Measurements from ENCODE around the gene GSS. TPM values are rescaled to one million over a fixed set of nuclear protein-coding genes. Genes with fewer than 3 reads are reported as not detected.

The GSS gene
- total and polyA plus RNA-seq, 8 donors: 18.1 to 199 (median 43.7) TPM

- Histone ChIP-seq H3K27me3 (no peaks in the 10 kb centered on the region), H3K27ac (no peak overlapping the region), H3K4me1 (peaks cover 10 to 20% (median 12%) of the 10 kb centered on the region in 4 donors), H3K36me3 (peaks cover 83 to 98% (median 96%) of the 10 kb centered on the region in 4 donors), H3K9me3 (no peaks in the 10 kb centered on the region), H3K4me3 (no peak overlapping the region)
- no peak for DNase-seq
- intact Hi-C loops (cut with DNase I; ENCODE audit: low total_unique reads): no loop called here
- 85 to 93% (median 90%) methylated on average over 14 to 15 of the region's 15 CpGs for WGBS, 5 donors
- TF ChIP-seq EP300 (IDR thresholded peaks at IDR 0.05) (no peak), POLR2AphosphoS5 (IDR thresholded peaks at IDR 0.05) (no peak), POLR2A (IDR thresholded peaks at IDR 0.05) (no peak)
- TF ChIP-seq, protein P1, sequence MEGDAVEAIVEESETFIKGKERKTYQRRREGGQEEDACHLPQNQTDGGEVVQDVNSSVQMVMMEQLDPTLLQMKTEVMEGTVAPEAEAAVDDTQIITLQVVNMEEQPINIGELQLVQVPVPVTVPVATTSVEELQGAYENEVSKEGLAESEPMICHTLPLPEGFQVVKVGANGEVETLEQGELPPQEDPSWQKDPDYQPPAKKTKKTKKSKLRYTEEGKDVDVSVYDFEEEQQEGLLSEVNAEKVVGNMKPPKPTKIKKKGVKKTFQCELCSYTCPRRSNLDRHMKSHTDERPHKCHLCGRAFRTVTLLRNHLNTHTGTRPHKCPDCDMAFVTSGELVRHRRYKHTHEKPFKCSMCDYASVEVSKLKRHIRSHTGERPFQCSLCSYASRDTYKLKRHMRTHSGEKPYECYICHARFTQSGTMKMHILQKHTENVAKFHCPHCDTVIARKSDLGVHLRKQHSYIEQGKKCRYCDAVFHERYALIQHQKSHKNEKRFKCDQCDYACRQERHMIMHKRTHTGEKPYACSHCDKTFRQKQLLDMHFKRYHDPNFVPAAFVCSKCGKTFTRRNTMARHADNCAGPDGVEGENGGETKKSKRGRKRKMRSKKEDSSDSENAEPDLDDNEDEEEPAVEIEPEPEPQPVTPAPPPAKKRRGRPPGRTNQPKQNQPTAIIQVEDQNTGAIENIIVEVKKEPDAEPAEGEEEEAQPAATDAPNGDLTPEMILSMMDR (IDR thresholded peaks at IDR 0.05): no peak
Observed at GRCh38 chr20:35001596-35002362, 46.2 kb upstream of the GSS start.

GRCh38 chr20:35000922-35001595 lies 45.5 kb upstream of the GSS start:
- H3K4me3 ChIP-seq: no peak overlapping the region
- WGBS, 5 donors: 94 to 96% (median 95%) methylated on average over 26 to 28 of the region's 28 CpGs
- TF ChIP-seq POLR2AphosphoS5 (IDR thresholded peaks at IDR 0.05): no peak
- no peaks in the 10 kb centered on the region for H3K27me3 ChIP-seq
- intact Hi-C loops (cut with DNase I; ENCODE audit: low total_unique reads): no loop called here
- no peak overlapping the region for H3K27ac ChIP-seq
- peaks cover 10 to 21% (median 12%) of the 10 kb centered on the region in 4 donors for H3K4me1 ChIP-seq
- no peak for DNase-seq
- H3K36me3 ChIP-seq: peaks cover 81 to 98% (median 96%) of the 10 kb centered on the region in 4 donors
- H3K9me3 ChIP-seq: no peaks in the 10 kb centered on the region

DNA sequence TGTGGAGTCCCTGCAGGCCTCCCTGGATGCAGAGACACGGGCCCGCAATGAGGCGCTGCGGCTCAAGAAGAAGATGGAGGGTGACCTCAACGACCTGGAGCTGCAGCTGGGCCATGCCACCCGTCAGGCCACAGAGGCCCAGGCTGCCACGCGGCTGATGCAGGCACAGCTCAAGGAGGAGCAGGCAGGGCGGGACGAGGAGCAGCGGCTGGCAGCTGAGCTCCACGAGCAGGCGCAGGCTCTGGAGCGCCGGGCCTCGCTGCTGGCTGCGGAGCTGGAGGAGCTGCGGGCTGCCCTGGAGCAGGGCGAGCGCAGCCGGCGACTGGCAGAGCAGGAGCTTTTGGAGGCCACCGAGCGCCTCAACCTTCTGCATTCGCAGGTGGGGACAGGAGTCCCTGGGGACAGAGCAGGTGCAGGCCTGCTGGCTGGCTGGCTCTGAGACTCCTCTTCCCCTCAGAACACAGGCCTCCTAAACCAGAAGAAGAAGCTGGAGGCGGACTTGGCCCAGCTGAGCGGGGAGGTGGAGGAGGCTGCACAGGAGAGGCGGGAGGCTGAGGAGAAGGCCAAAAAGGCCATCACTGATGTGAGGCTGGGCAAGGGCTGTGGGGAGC lies 44.8 kb upstream of the GSS start:
- 87 to 95% (median 93%) methylated on average over 20 to 28 of the region's 28 CpGs for WGBS, 5 donors
- peaks cover 80 to 98% (median 96%) of the 10 kb centered on the region in 4 donors for H3K36me3 ChIP-seq

GRCh38 chr20:34999782-35000181 lies 44.2 kb upstream of the GSS start:
- 68 to 84% (median 79%) methylated on average over 9 to 10 of the region's 10 CpGs for WGBS, 5 donors
- no peaks in the 10 kb centered on the region for H3K9me3 ChIP-seq
- intact Hi-C loops (cut with DNase I; ENCODE audit: low total_unique reads): no loop called here
- H3K4me1 ChIP-seq: peaks cover 10 to 21% (median 12%) of the 10 kb centered on the region in 4 donors
- no peak for TF ChIP-seq POLR2A (IDR thresholded peaks at IDR 0.05)
- H3K36me3 ChIP-seq: peaks cover 75 to 98% (median 96%) of the 10 kb centered on the region in 4 donors
- no peak overlapping the region for H3K27ac ChIP-seq
- DNase-seq: no peak
- no peak overlapping the region for H3K4me3 ChIP-seq
- H3K27me3 ChIP-seq: no peaks in the 10 kb centered on the region

More for the DNA sequence above, 44.8 kb upstream of the GSS start:
- no peak for TF ChIP-seq POLR2AphosphoS5 (IDR thresholded peaks at IDR 0.05)
- TF ChIP-seq, protein P1 (IDR thresholded peaks at IDR 0.05): no peak
- no peak for TF ChIP-seq POLR2A (IDR thresholded peaks at IDR 0.05)
- no peak for TF ChIP-seq EP300 (IDR thresholded peaks at IDR 0.05)
- Histone ChIP-seq H3K27ac (no peak overlapping the region), H3K4me3 (no peak overlapping the region), H3K4me1 (peaks cover 10 to 21% (median 12%) of the 10 kb centered on the region in 4 donors), H3K9me3 (no peaks in the 10 kb centered on the region), H3K27me3 (no peaks in the 10 kb centered on the region)
- no peak for DNase-seq
- intact Hi-C loops (cut with DNase I; ENCODE audit: low total_unique reads): no loop called here

GRCh38 chr20:34999021-34999451 lies 43.4 kb upstream of the GSS start:
- peaks cover 67 to 98% (median 96%) of the 10 kb centered on the region in 4 donors for H3K36me3 ChIP-seq

More at GRCh38 chr20:34999021-34999451, 43.4 kb upstream of the GSS start:
- H3K27me3 ChIP-seq: no peaks in the 10 kb centered on the region
- TF ChIP-seq, protein P1 (IDR thresholded peaks at IDR 0.05): no peak
- TF ChIP-seq EP300 (IDR thresholded peaks at IDR 0.05) (no peak), POLR2AphosphoS5 (IDR thresholded peaks at IDR 0.05) (no peak), POLR2A (IDR thresholded peaks at IDR 0.05) (no peak)
- H3K9me3 ChIP-seq: no peaks in the 10 kb centered on the region
- intact Hi-C loops (cut with DNase I; ENCODE audit: low total_unique reads): no loop called here
- no peak overlapping the region for H3K4me3 ChIP-seq
- 90 to 94% (median 91%) methylated on average over 20 to 25 of the region's 25 CpGs for WGBS, 5 donors
- DNase-seq: no peak
- H3K4me1 ChIP-seq: peaks cover 10 to 21% (median 12%) of the 10 kb centered on the region in 4 donors
- no peak overlapping the region for H3K27ac ChIP-seq

Measured in stomach (tissue), 9 donors.